GM12892 (cell line): Measurements from ENCODE around the gene CDH4.

Source experiments
- DNase-seq: peaks from one replicate; pipeline ENCODE4 v3.0.0; 2011; ENCODE audit not compliant: insufficient read length
- FAIRE-seq: peaks from 2 replicates; lab custom pipeline; 2011; peaks lifted over from hg19 to GRCh38; lab: Jason Lieb, UNC
- POLR2A ChIP-seq: IDR thresholded peaks from 2 replicates; pipeline ENCODE4 v1.6.1; 2011; ENCODE audit warnings: low read depth, low read length, control low read depth
- POLR2AphosphoS5 ChIP-seq: IDR thresholded peaks from 2 replicates; pipeline ENCODE4 v1.6.1; 2011; ENCODE audit warnings: low read depth, low read length, control low read depth
- TAF1 ChIP-seq: IDR thresholded peaks from 2 replicates; pipeline ENCODE4 v1.6.1; 2011; ENCODE audit warnings: low read depth, mild to moderate bottlenecking, control low read depth, low read length, borderline replicate concordance

CDH4 gene

GRCh38 chr20:61907081-61907891, 655.2 kb downstream of the CDH4 start:
- DNase-seq, result no peak
- FAIRE-seq, result no peak
- no peak for TF ChIP-seq POLR2A

GRCh38 chr20:61908057-61909026, 656.3 kb downstream of the CDH4 start:
- FAIRE-seq, result no peak
- DNase-seq, result no peak
- TF ChIP-seq POLR2AphosphoS5 (no peak), POLR2A (no peak), TAF1 (no peak)

GRCh38 chr20:61909028-61909427, 657.0 kb downstream of the CDH4 start:
- no peak for FAIRE-seq
- no peak for DNase-seq
- no peak for TF ChIP-seq POLR2A
- TF ChIP-seq POLR2AphosphoS5, result no peak
- TF ChIP-seq TAF1, result no peak

GRCh38 chr20:61909821-61910220, 657.8 kb downstream of the CDH4 start:
- FAIRE-seq (no peak), DNase-seq (no peak)
- TF ChIP-seq TAF1 (no peak), POLR2AphosphoS5 (no peak), POLR2A (no peak)

GRCh38 chr20:61911824-61912223, 659.8 kb downstream of the CDH4 start:
- no peak for TF ChIP-seq TAF1
- FAIRE-seq (no peak), DNase-seq (no peak)

GRCh38 chr20:61912665-61913422, 660.8 kb downstream of the CDH4 start:
- DNase-seq, result no peak
- FAIRE-seq, result no peak
- TF ChIP-seq POLR2A, result peak; percentile 19; the same call in 1 of the 2 replicates
- TF ChIP-seq POLR2AphosphoS5, result no peak

GRCh38 chr20:61913423-61914225, 661.6 kb downstream of the CDH4 start:
- FAIRE-seq (no peak), DNase-seq (no peak)
- no peak for TF ChIP-seq POLR2AphosphoS5
- no peak for TF ChIP-seq TAF1
- no peak for TF ChIP-seq POLR2A

GRCh38 chr20:61915101-61915500, 663.0 kb downstream of the CDH4 start:
- FAIRE-seq (no peak), DNase-seq (no peak)
- no peak for TF ChIP-seq POLR2A
- TF ChIP-seq TAF1, result no peak
- TF ChIP-seq POLR2AphosphoS5, result no peak

GRCh38 chr20:61916318-61916891, 664.3 kb downstream of the CDH4 start:
- no peak for FAIRE-seq
- TF ChIP-seq TAF1 (no peak), POLR2AphosphoS5 (no peak), POLR2A (no peak)
- DNase-seq, result no peak

GRCh38 chr20:61917474-61918145, 665.5 kb downstream of the CDH4 start:
- TF ChIP-seq TAF1, result no peak
- DNase-seq (no peak), FAIRE-seq (no peak)

GRCh38 chr20:61918548-61918947, 666.5 kb downstream of the CDH4 start:
- no peak for DNase-seq
- no peak for FAIRE-seq
- no peak for TF ChIP-seq TAF1
- no peak for TF ChIP-seq POLR2AphosphoS5
- no peak for TF ChIP-seq POLR2A
